Fibroblast of skin of left quadriceps (primary cell): Measurements from ENCODE around the gene OXTR.

ENCODE experiments used
- DNase-seq, 2 experiments: peaks; one replicate each; pipeline ENCODE4 v3.0.0-alpha.2; 2013; ENCODE audit warnings: low read depth in 2 of 2

The OXTR gene

DNA sequence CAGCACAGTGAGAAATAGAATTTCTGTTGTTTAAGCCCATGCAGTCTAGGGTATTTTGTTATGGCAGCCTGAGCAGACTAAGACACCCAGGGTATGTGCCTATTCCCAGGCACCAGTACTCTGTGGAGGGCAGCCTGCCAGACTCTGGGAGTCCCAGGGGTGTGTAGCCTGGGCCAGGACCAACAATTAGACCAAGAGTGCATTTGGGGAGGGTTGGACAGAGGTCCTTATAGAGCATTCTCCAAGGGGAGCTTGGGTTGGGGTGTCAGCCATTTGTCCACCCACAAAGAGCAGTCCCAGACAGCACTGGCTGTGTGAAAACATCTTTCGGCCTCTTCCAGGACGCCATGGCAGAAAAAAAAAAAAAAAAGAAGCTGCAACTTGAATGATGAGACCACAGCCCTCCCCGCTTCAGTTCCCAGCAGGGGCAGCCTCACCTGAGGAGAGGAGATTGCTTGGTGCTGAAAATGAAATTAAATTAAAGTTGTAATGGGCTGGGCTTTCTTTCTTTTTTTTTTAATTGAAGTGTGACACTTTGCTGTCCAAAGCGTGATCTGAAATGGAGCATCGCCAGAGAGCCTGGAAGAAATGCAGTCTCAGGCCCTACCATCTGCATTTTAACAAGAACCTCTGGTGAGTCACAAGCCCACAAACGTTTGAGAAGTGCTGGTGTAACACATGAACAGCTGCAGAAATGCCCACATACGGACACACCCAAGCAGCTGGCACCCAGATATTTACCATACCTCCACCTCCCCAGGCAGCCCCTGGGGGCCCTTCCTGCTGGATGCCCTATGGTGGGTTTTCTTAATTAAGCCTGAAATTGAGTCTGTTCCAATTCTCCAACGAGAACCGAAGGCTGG lies 57.1 kb downstream of the OXTR start:
- DNase-seq = no peak

DNA sequence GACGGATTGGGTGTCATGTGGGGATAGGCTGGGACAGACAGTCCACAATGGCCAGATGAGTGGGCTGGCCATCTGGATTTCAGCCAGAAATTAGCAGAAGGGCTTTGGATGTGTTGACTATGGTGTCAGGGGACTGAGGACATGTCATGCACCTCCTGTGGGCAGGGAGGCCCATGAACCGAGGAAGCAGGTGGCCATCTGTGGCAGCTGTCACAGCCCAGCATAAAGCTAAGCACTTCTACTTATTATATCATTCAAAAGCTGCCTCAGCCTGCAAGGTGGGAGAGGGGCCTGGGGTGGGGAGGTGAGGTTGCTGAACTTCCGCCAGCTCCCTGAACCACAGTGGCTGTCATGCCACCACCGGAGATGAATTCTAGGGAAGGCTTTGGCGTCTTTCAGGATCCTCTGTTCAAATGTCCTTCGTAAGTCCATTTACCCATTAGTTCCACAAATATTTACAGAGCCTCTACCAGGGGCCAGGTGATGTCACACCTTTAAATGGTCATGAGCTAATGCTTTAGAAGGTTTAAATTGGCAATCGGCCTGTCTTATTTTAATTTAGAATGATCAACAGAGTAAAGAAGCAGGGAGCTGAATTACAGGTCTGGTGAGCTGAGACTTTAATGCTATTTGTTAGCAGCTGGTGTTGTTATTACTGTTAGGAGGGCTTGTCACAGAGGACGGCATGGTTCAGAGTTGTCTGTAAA lies 59.5 kb downstream of the OXTR start:
- no peak for DNase-seq

DNA sequence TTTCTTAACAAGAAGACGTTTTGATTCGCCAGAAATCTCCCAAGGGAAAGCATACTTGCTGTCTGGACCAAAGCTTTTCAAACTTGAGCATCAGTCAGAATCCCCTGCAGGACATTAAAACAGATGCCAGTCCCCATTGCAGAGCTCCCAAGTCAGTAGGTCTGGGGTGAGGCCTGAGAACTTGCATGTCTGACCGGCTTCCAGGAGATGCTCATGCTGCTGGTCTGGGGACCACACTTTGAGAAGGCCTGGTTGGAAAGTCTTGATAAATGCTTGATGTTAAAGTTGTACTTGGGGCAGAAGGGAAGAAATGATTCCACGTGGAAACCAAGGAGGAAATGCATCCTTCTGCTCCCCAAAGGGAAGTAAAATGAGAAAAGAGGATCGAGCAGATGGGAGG lies 60.1 kb downstream of the OXTR start:
- DNase-seq = no peak

DNA sequence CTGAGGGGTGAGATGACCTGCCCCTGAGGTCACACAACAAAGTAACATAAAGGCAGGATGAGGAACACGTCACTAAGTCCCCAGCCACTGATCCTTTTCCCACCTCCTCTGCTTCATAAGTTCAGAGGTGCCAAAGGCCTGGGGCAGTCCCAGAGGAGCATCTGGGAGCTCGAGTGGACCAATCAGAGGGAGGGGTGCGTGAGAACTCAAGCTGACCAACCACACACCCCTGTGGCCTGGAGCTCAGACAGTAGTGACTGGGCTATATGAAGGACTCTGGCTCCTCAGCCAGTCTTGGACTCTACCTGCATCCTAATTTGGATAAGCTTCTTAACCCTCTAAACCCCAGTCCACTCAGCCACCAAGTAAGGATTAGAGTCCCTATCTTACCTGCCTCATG lies 63.8 kb downstream of the OXTR start:
- no peak for DNase-seq

- DNase-seq = no peak
These were observed 66.9 kb downstream of the OXTR start for GRCh38 chr3:8702560-8702959.
